ENCODE results near the gene MR1.
"Not testable (repeated sequence)": the region's sequence is repeated elsewhere in the genome, so short reads cannot be mapped to it uniquely, and the experiment has no call there.

The MR1 gene

GRCh38 chr1:181032535-181032934 is 1.2 kb upstream of the MR1 start:
- DNase-seq = no peak

- no peak for DNase-seq
Observed at GRCh38 chr1:181033128-181033798, 520 bp upstream of the MR1 start.

- not testable (repeated sequence) for DNase-seq
Observed at GRCh38 chr1:181035210-181035609, 1.4 kb downstream of the MR1 start.

GRCh38 chr1:181036107-181036836 is 2.5 kb downstream of the MR1 start:
- peak; percentile 57 for DNase-seq

GRCh38 chr1:181037386-181037785 is 3.6 kb downstream of the MR1 start:
- DNase-seq = no peak

- peak; percentile 74 for DNase-seq
Observed at GRCh38 chr1:181038399-181038873, 4.7 kb downstream of the MR1 start.

- no peak for DNase-seq
Observed at GRCh38 chr1:181040284-181040865, 6.6 kb downstream of the MR1 start.

GRCh38 chr1:181043025-181043888 is 9.5 kb downstream of the MR1 start:
- peak; percentile 26 for DNase-seq

GRCh38 chr1:181044449-181044966 is 10.7 kb downstream of the MR1 start:
- no peak for DNase-seq

GRCh38 chr1:181045946-181046345 is 12.2 kb downstream of the MR1 start:
- not testable (repeated sequence) for DNase-seq

- DNase-seq = no peak
Observed at GRCh38 chr1:181049378-181049777, 15.6 kb downstream of the MR1 start.

- DNase-seq = no peak
Observed at GRCh38 chr1:181050922-181051321, 17.1 kb downstream of the MR1 start.

GRCh38 chr1:181056560-181056959 is 22.8 kb downstream of the MR1 start:
- no peak for DNase-seq

GRCh38 chr1:181057079-181057478 is 23.3 kb downstream of the MR1 start:
- DNase-seq = peak; percentile 52

- no peak for DNase-seq
Observed at GRCh38 chr1:181059435-181059834, 25.7 kb downstream of the MR1 start.

- no peak for DNase-seq
Observed at GRCh38 chr1:181060066-181060465, 26.3 kb downstream of the MR1 start.

GRCh38 chr1:181060947-181061346 is 27.2 kb downstream of the MR1 start:
- DNase-seq = not testable (repeated sequence)

GRCh38 chr1:181061487-181061886 is 27.7 kb downstream of the MR1 start:
- no peak for DNase-seq

- DNase-seq = no peak
Observed at GRCh38 chr1:181061891-181062835, 28.4 kb downstream of the MR1 start.

GRCh38 chr1:181062836-181063428 is 29.1 kb downstream of the MR1 start:
- no peak for DNase-seq

- no peak for DNase-seq
Observed at GRCh38 chr1:181064011-181064623, 30.3 kb downstream of the MR1 start.

Data from NCI-H146 (cell line).